GM12878 (cell line): ENCODE results near the gene BCL2.

ENCODE experiments used
- CREM ChIP-seq: IDR thresholded peaks from 2 replicates; pipeline ENCODE4 v1.6.1; 2014; ENCODE audit warnings: antibody characterized with exemption, low read depth
- NFIC ChIP-seq: IDR thresholded peaks from 2 replicates; pipeline ENCODE4 v1.6.1; 2012; ENCODE audit warnings: low read depth, mild to moderate bottlenecking, inconsistent platforms, low read length, moderate library complexity
- POLR2AphosphoS5 ChIP-seq: IDR thresholded peaks from 2 replicates; pipeline ENCODE4 v1.6.1; 2011; ENCODE audit warnings: mild to moderate bottlenecking, low read length, inconsistent platforms
- SIN3A ChIP-seq: IDR thresholded peaks from 2 replicates; pipeline ENCODE4 v1.6.1; 2012; ENCODE audit warnings: low read depth, low read length, improper control_type of control experiment
- SMC3 ChIP-seq: IDR thresholded peaks from 2 replicates; pipeline ENCODE4 v1.6.1; 2011; ENCODE audit warnings: low read length, improper control_type of control experiment, borderline replicate concordance
- ZNF207 ChIP-seq: fragments of 450-650 bp; IDR thresholded peaks from 2 replicates; pipeline ENCODE4 v1.6.1; 2014; ENCODE audit warnings: antibody characterized with exemption, mild to moderate bottlenecking, borderline replicate concordance
- ZSCAN29 ChIP-seq: fragments of 450-650 bp; IDR thresholded peaks from 2 replicates; pipeline ENCODE4 v1.6.1; 2017; ENCODE audit warnings: mild to moderate bottlenecking, moderate library complexity
- TF ChIP-seq, protein P1 (sequence below), 3 experiments: IDR thresholded peaks in 2 of 3; conservative IDR thresholded peaks in 1 of 3; 2 replicates each; pipeline ENCODE4 v1.5.1; 2011; ENCODE audit warnings: low read depth in 3 of 3, low read length in 3 of 3, mild to moderate bottlenecking in 3 of 3, control low read depth in 2 of 3, moderate library complexity in 2 of 3, inconsistent platforms in 1 of 3, mixed read lengths in 1 of 3; ENCODE audit not compliant: control insufficient read depth in 2 of 3, insufficient read depth in 1 of 3; ENCODE audit errors: extremely low read depth in 1 of 3
- TF ChIP-seq, protein P2 (sequence below): fragments of 450-650 bp; IDR thresholded peaks from 2 replicates; pipeline ENCODE4 v1.6.1; 2017; ENCODE audit warnings: mild to moderate bottlenecking
- TF ChIP-seq, protein P3 (sequence below): fragments of 450-650 bp; IDR thresholded peaks from 2 replicates; pipeline ENCODE4 v1.6.1; 2018; ENCODE audit warnings: mild to moderate bottlenecking, low read depth, moderate library complexity; ENCODE audit not compliant: partially characterized antibody
- TF ChIP-seq, protein P4 (sequence below): IDR thresholded peaks from 2 replicates; pipeline ENCODE4 v1.6.1; 2012; ENCODE audit warnings: mild to moderate bottlenecking, low read depth, low read length
- TF ChIP-seq, protein P5 (sequence below): IDR thresholded peaks from 2 replicates; pipeline ENCODE4 v1.6.1; 2011; ENCODE audit warnings: low read depth, mild to moderate bottlenecking, low read length, moderate library complexity, borderline replicate concordance; ENCODE audit errors: extremely low read depth
- TF ChIP-seq, protein P6 (sequence below): fragments of 450-650 bp; IDR thresholded peaks from 2 replicates; pipeline ENCODE4 v1.6.1; 2014; ENCODE audit warnings: mild to moderate bottlenecking

DNA sequence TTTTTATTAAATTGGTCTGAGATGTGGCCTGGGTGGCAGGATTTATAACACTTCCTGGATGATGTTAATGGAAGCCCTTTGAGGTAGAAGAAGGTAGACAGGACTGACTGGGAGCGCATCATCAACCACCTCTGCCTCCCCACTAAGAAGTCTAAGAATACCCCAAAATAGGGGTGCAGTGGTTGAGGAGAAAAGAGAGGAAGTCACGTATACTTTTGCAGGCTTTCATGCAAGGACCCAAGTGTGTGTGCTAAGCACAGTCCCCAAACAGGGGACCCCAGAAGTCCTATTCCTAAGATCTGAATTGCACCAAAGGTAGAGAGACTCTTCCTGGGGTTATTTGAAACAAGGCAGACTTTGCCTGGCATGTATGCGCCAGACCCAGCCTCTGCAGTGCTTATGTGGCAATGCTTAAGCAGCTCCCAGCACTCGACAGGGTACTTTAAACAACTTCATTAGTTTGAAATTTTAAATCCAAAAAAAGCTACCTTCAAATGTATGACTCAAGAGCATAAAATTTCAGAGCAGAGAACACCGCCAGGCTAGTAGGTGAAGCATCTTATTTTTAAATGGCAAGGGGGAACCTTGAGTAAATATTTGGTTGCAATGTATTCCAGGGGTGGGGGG, 35.3 kb downstream of the BCL2 start:
- TF ChIP-seq, protein P1, sequence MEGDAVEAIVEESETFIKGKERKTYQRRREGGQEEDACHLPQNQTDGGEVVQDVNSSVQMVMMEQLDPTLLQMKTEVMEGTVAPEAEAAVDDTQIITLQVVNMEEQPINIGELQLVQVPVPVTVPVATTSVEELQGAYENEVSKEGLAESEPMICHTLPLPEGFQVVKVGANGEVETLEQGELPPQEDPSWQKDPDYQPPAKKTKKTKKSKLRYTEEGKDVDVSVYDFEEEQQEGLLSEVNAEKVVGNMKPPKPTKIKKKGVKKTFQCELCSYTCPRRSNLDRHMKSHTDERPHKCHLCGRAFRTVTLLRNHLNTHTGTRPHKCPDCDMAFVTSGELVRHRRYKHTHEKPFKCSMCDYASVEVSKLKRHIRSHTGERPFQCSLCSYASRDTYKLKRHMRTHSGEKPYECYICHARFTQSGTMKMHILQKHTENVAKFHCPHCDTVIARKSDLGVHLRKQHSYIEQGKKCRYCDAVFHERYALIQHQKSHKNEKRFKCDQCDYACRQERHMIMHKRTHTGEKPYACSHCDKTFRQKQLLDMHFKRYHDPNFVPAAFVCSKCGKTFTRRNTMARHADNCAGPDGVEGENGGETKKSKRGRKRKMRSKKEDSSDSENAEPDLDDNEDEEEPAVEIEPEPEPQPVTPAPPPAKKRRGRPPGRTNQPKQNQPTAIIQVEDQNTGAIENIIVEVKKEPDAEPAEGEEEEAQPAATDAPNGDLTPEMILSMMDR (IDR thresholded peaks at IDR 0.05 in 2 of 3, conservative IDR thresholded peaks at IDR 0.05 in 1 of 3; ENCODE audit: control insufficient read depth in 2 of 3, extremely low read depth in 1 of 3, insufficient read depth in 1 of 3, low read depth in 3 of 3, low read length in 3 of 3) = no peak
- TF ChIP-seq, protein P2, sequence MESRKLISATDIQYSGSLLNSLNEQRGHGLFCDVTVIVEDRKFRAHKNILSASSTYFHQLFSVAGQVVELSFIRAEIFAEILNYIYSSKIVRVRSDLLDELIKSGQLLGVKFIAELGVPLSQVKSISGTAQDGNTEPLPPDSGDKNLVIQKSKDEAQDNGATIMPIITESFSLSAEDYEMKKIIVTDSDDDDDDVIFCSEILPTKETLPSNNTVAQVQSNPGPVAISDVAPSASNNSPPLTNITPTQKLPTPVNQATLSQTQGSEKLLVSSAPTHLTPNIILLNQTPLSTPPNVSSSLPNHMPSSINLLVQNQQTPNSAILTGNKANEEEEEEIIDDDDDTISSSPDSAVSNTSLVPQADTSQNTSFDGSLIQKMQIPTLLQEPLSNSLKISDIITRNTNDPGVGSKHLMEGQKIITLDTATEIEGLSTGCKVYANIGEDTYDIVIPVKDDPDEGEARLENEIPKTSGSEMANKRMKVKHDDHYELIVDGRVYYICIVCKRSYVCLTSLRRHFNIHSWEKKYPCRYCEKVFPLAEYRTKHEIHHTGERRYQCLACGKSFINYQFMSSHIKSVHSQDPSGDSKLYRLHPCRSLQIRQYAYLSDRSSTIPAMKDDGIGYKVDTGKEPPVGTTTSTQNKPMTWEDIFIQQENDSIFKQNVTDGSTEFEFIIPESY = no peak
- TF ChIP-seq, protein P3, sequence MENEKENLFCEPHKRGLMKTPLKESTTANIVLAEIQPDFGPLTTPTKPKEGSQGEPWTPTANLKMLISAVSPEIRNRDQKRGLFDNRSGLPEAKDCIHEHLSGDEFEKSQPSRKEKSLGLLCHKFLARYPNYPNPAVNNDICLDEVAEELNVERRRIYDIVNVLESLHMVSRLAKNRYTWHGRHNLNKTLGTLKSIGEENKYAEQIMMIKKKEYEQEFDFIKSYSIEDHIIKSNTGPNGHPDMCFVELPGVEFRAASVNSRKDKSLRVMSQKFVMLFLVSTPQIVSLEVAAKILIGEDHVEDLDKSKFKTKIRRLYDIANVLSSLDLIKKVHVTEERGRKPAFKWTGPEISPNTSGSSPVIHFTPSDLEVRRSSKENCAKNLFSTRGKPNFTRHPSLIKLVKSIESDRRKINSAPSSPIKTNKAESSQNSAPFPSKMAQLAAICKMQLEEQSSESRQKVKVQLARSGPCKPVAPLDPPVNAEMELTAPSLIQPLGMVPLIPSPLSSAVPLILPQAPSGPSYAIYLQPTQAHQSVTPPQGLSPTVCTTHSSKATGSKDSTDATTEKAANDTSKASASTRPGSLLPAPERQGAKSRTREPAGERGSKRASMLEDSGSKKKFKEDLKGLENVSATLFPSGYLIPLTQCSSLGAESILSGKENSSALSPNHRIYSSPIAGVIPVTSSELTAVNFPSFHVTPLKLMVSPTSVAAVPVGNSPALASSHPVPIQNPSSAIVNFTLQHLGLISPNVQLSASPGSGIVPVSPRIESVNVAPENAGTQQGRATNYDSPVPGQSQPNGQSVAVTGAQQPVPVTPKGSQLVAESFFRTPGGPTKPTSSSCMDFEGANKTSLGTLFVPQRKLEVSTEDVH = no peak
- TF ChIP-seq ZNF207 (no peak), ZSCAN29 (no peak), NFIC (no peak), POLR2AphosphoS5 (no peak), CREM (no peak), SIN3A (no peak), SMC3 (no peak)
- TF ChIP-seq, protein P4, sequence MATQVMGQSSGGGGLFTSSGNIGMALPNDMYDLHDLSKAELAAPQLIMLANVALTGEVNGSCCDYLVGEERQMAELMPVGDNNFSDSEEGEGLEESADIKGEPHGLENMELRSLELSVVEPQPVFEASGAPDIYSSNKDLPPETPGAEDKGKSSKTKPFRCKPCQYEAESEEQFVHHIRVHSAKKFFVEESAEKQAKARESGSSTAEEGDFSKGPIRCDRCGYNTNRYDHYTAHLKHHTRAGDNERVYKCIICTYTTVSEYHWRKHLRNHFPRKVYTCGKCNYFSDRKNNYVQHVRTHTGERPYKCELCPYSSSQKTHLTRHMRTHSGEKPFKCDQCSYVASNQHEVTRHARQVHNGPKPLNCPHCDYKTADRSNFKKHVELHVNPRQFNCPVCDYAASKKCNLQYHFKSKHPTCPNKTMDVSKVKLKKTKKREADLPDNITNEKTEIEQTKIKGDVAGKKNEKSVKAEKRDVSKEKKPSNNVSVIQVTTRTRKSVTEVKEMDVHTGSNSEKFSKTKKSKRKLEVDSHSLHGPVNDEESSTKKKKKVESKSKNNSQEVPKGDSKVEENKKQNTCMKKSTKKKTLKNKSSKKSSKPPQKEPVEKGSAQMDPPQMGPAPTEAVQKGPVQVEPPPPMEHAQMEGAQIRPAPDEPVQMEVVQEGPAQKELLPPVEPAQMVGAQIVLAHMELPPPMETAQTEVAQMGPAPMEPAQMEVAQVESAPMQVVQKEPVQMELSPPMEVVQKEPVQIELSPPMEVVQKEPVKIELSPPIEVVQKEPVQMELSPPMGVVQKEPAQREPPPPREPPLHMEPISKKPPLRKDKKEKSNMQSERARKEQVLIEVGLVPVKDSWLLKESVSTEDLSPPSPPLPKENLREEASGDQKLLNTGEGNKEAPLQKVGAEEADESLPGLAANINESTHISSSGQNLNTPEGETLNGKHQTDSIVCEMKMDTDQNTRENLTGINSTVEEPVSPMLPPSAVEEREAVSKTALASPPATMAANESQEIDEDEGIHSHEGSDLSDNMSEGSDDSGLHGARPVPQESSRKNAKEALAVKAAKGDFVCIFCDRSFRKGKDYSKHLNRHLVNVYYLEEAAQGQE = no peak
- TF ChIP-seq, protein P5, sequence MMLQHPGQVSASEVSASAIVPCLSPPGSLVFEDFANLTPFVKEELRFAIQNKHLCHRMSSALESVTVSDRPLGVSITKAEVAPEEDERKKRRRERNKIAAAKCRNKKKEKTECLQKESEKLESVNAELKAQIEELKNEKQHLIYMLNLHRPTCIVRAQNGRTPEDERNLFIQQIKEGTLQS = no peak
- TF ChIP-seq, protein P6, sequence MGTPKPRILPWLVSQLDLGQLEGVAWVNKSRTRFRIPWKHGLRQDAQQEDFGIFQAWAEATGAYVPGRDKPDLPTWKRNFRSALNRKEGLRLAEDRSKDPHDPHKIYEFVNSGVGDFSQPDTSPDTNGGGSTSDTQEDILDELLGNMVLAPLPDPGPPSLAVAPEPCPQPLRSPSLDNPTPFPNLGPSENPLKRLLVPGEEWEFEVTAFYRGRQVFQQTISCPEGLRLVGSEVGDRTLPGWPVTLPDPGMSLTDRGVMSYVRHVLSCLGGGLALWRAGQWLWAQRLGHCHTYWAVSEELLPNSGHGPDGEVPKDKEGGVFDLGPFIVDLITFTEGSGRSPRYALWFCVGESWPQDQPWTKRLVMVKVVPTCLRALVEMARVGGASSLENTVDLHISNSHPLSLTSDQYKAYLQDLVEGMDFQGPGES = no peak
